IMR-90 (cell line): ENCODE results near the gene PDS5B. TPM values are rescaled to one million over a fixed set of nuclear protein-coding genes. Genes with fewer than 3 reads are reported as not detected.

Experiments used
- ATAC-seq: fragments of 200-7000 bp; cut with Tn5 transposase; 2 replicates; pipeline ENCODE4 v1.9.1; 2020; ENCODE audit warnings: low read depth, mild to moderate bottlenecking, moderate library complexity
- BruUV-seq: library from RNA; stranded (reverse); fragments of 400-500 nt; replicated peaks from 2 replicates; lab custom pipeline; 2021; lab: Mats Ljungman, UMichigan
- CTCF ChIA-PET: fragments of 300-600 bp; formaldehyde crosslinking; extraction: SDS; loops from one replicate; lab custom pipeline; 2021; ENCODE audit warnings: antibody characterized with exemption; lab: Yijun Ruan, JAX
- POLR2A ChIA-PET: fragments of 300-600 bp; sonication (Branson Sonifier 250); formaldehyde crosslinking; loops from one replicate; lab custom pipeline; 2022; ENCODE audit warnings: antibody characterized with exemption; ENCODE audit not compliant: unreplicated experiment; lab: Charles Lee
- DNase-seq: peaks from one replicate; pipeline ENCODE4 v3.0.0; 2013
- H2AFZ ChIP-seq: replicated peaks from 2 replicates; pipeline ENCODE3; 2013; ENCODE audit warnings: low read length, mild to moderate bottlenecking; ENCODE audit not compliant: poor library complexity
- H2AK5ac ChIP-seq: 2 replicates; pipeline ENCODE4 v1.6.1; 2013; ENCODE audit warnings: low read depth, low read length, inconsistent platforms
- H2AK9ac ChIP-seq: replicated peaks from 2 replicates; pipeline ENCODE3; 2013; ENCODE audit warnings: mild to moderate bottlenecking, low read depth, low read length, moderate library complexity; ENCODE audit not compliant: poor library complexity
- H2BK120ac ChIP-seq: 2 replicates; pipeline ENCODE4 v1.6.1; 2013; ENCODE audit warnings: low read depth, low read length, inconsistent platforms
- H2BK15ac ChIP-seq: 3 replicates; pipeline ENCODE4 v1.6.1; 2013; ENCODE audit warnings: low read depth, low read length, inconsistent platforms
- H2BK20ac ChIP-seq: 2 replicates; pipeline ENCODE4 v1.6.1; 2013; ENCODE audit warnings: low read depth, mild to moderate bottlenecking, inconsistent platforms, low read length, moderate library complexity
- H2BK5ac ChIP-seq: 2 replicates; pipeline ENCODE4 v1.6.1; 2013; ENCODE audit warnings: mild to moderate bottlenecking, low read depth, low read length, inconsistent platforms; ENCODE audit not compliant: poor library complexity, severe bottlenecking
- H3K14ac ChIP-seq: replicated peaks from 2 replicates; pipeline ENCODE4 v1.6.1; 2013; ENCODE audit warnings: low read depth, low read length, inconsistent platforms
- H3K18ac ChIP-seq: 2 replicates; pipeline ENCODE4 v1.6.1; 2013; ENCODE audit warnings: low read depth, low read length, control low read depth
- H3K23ac ChIP-seq: 2 replicates; pipeline ENCODE4 v1.6.1; 2013; ENCODE audit warnings: low read depth, low read length, inconsistent platforms
- H3K27ac ChIP-seq: 2 replicates; pipeline ENCODE4 v1.5.1; 2013; ENCODE audit warnings: mild to moderate bottlenecking, control low read depth, low read length; ENCODE audit not compliant: insufficient read depth
- H3K27me3 ChIP-seq: 2 replicates; pipeline ENCODE4 v1.6.1; 2013; ENCODE audit warnings: low read length; ENCODE audit not compliant: control insufficient read depth, insufficient read depth
- H3K36me3 ChIP-seq: 2 replicates; pipeline ENCODE4 v1.6.1; 2013; ENCODE audit warnings: low read length, mixed read lengths; ENCODE audit not compliant: control insufficient read depth, insufficient read depth
- H3K4ac ChIP-seq: 2 replicates; pipeline ENCODE4 v1.6.1; 2013; ENCODE audit warnings: low read depth, low read length, inconsistent platforms
- H3K4me1 ChIP-seq: 2 replicates; pipeline ENCODE4 v1.6.1; 2013; ENCODE audit warnings: low read length, mixed read lengths; ENCODE audit not compliant: control insufficient read depth, insufficient read depth
- H3K4me2 ChIP-seq: 2 replicates; pipeline ENCODE4 v1.6.1; 2013; ENCODE audit warnings: low read depth, mild to moderate bottlenecking, control low read depth, low read length, moderate library complexity
- H3K4me3 ChIP-seq: 2 replicates; pipeline ENCODE4 v1.5.1; 2013; ENCODE audit warnings: low read depth, mild to moderate bottlenecking, control low read depth, low read length, moderate library complexity; ENCODE audit not compliant: insufficient read depth
- H3K56ac ChIP-seq: 2 replicates; pipeline ENCODE4 v1.6.1; 2013; ENCODE audit warnings: low read length, inconsistent platforms; ENCODE audit not compliant: insufficient read depth; ENCODE audit errors: extremely low read depth
- H3K79me1 ChIP-seq, 2 experiments: 2 replicates each; pipeline ENCODE4 v1.6.1; 2013; ENCODE audit warnings: low read length in 2 of 2, inconsistent platforms in 1 of 2, low read depth in 1 of 2
- H3K9ac ChIP-seq: 2 replicates; pipeline ENCODE4 v1.6.1; 2013; ENCODE audit warnings: low read depth, low read length, control low read depth
- H3K9me1 ChIP-seq: 2 replicates; pipeline ENCODE4 v1.6.1; 2013; ENCODE audit warnings: low read length, inconsistent platforms; ENCODE audit not compliant: insufficient read depth
- H3K9me3 ChIP-seq: 2 replicates; pipeline ENCODE4 v1.6.1; 2013; ENCODE audit warnings: low read length; ENCODE audit not compliant: control insufficient read depth, insufficient read depth
- H4K20me1 ChIP-seq: 2 replicates; pipeline ENCODE4 v1.6.1; 2013; ENCODE audit warnings: low read length, inconsistent platforms; ENCODE audit not compliant: insufficient read depth
- H4K5ac ChIP-seq: 2 replicates; pipeline ENCODE4 v1.6.1; 2013; ENCODE audit warnings: mild to moderate bottlenecking, low read depth, low read length, control low read depth
- H4K8ac ChIP-seq, 2 experiments: 2 replicates each; pipeline ENCODE4 v1.6.1; 2013; ENCODE audit warnings: low read depth in 2 of 2, low read length in 2 of 2, control low read depth in 1 of 2, inconsistent platforms in 1 of 2
- H4K91ac ChIP-seq: 2 replicates; pipeline ENCODE4 v1.6.1; 2013; ENCODE audit warnings: low read depth, low read length, inconsistent platforms; ENCODE audit not compliant: insufficient read depth
- CTCF ChIP-seq: conservative IDR thresholded peaks from 2 replicates; pipeline ENCODE4 v1.5.1; 2012; ENCODE audit warnings: mild to moderate bottlenecking, low read depth, low read length, improper control_type of control experiment
- FOS ChIP-seq: fragments of 150-350 bp; IDR thresholded peaks from 2 replicates; pipeline ENCODE4 v1.6.1; 2016; ENCODE audit warnings: low read depth, low read length
- RAD21 ChIP-seq: IDR thresholded peaks from 2 replicates; pipeline ENCODE4 v1.6.1; 2012; ENCODE audit warnings: low read length, improper control_type of control experiment
- dilution Hi-C: fragments of 300-500 bp; cut with HindIII; formaldehyde crosslinking; loops from one replicate; pipeline ENCODE4 v1.14.3; 2018; ENCODE audit warnings: low sequenced_read_pairs; ENCODE audit not compliant: unreplicated experiment
- in situ Hi-C: fragments of 300-500 bp; cut with MboI; formaldehyde crosslinking; loops from 3 replicates; pipeline ENCODE4 v1.14.3; 2019; ENCODE audit warnings: low sequenced_read_pairs, inconsistent platforms, mixed read lengths
- intact Hi-C: fragments of 100-400 bp; cut with micrococcal nuclease; formaldehyde crosslinking; loops from 2 replicates; pipeline ENCODE4 v1.10.0; 2022
- polyA plus RNA-seq, 3 experiments: library from polyadenylated mRNA; depleted of rRNA; stranded (reverse); fragments of >200 nt; gene quantifications; 2 replicates each; pipeline ENCODE4 v1.2.3, GENCODE V29; 2012; ENCODE audit warnings: low replicate concordance in 1 of 3
- total RNA-seq: library from RNA; depleted of rRNA; stranded (reverse); fragments of >200 nt; gene quantifications from 2 replicates; pipeline ENCODE4 v1.2.3, GENCODE V29; 2012

Gene PDS5B
- total and polyA plus RNA-seq, 2 of the 4 experiments (the other 2 are of a cell fraction) = 6.2 to 20.1 TPM

DNA sequence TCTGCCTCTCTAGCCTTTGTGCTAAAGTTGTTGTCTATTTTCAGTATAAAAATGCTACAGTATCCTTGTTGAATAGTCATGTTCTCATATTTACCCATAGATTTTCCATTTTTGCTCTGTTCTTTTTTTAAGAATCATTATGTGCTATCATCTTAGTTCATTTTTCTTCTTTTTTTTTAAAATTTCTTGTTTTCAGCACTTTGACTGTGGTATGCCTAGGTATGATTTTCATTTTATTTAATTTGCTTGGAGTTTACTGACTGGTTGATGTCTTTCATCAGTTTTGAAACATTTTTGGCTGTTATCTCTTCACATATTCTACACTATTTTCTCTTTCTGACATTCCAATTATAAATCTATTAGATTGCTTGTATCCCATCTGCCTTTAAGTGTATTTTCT is 192.9 kb downstream of the PDS5B start:
- Histone ChIP-seq H4K5ac (no peak overlapping the region), H2BK120ac (no peak overlapping the region), H2AK9ac (no peak overlapping the region), H2BK5ac (no peak overlapping the region), H3K27ac (no peak overlapping the region), H3K79me1 (peaks cover 0 to 3% of the 10 kb centered on the region in 2 experiments; a peak in 1 of 4 replicates), H3K56ac (no peak overlapping the region), H3K4me1 (peaks cover 3% of the 10 kb centered on the region), H2AK5ac (no peak overlapping the region), H3K18ac (no peak overlapping the region), H2BK20ac (no peak overlapping the region), H3K9me1 (no peaks in the 10 kb centered on the region), H4K20me1 (no peaks in the 10 kb centered on the region), H4K8ac (no peak overlapping the region), H2BK15ac (no peak overlapping the region), H3K9ac (no peak overlapping the region), H3K14ac (no peak overlapping the region), H3K9me3 (no peaks in the 10 kb centered on the region), H2AFZ (no peak overlapping the region), H3K27me3 (no peaks in the 10 kb centered on the region), H3K4ac (no peak overlapping the region), H3K36me3 (peaks cover 7% of the 10 kb centered on the region), H3K4me3 (no peak overlapping the region), H4K91ac (no peak overlapping the region), H3K23ac (no peak overlapping the region), H3K4me2 (no peak overlapping the region)
- TF ChIP-seq RAD21 = no peak
- TF ChIP-seq FOS = no peak
- no peak for TF ChIP-seq CTCF
- ATAC-seq (no peak), DNase-seq (no peak)
- intact Hi-C loops (no loop called here), dilution Hi-C loops (no loop called here), in situ Hi-C loops (no loop called here)
- ChIA-PET CTCF (interaction anchor here (0.7 kb wide), 1 partner anchor 58 kb away, joined by 4 read pairs; no protein-coding TSS in a partner anchor), POLR2A (no interaction called here)
- BruUV-seq = no TSS peak
